IMR-90 (cell line): Measurements from ENCODE around the gene BLTP3B.

Experiments
- CEBPB ChIP-seq: IDR thresholded peaks from 2 replicates; pipeline ENCODE4 v1.6.1; 2012; ENCODE audit warnings: low read depth, low read length, improper control_type of control experiment
- CHD1 ChIP-seq: IDR thresholded peaks from 2 replicates; pipeline ENCODE4 v1.6.1; 2012; ENCODE audit warnings: low read depth, low read length, improper control_type of control experiment
- CTCF ChIP-seq: conservative IDR thresholded peaks from 2 replicates; pipeline ENCODE4 v1.5.1; 2012; ENCODE audit warnings: mild to moderate bottlenecking, low read depth, low read length, improper control_type of control experiment
- ELK1 ChIP-seq: fragments of 150-350 bp; IDR thresholded peaks from 2 replicates; pipeline ENCODE4 v1.6.1; 2016; ENCODE audit warnings: low read depth, mild to moderate bottlenecking, low read length, moderate library complexity, borderline replicate concordance
- FOS ChIP-seq: fragments of 150-350 bp; IDR thresholded peaks from 2 replicates; pipeline ENCODE4 v1.6.1; 2016; ENCODE audit warnings: low read depth, low read length
- MAZ ChIP-seq: IDR thresholded peaks from 2 replicates; pipeline ENCODE4 v1.6.1; 2012; ENCODE audit warnings: low read depth, mild to moderate bottlenecking, low read length, improper control_type of control experiment, moderate library complexity, borderline replicate concordance
- MXI1 ChIP-seq: IDR thresholded peaks from 2 replicates; pipeline ENCODE4 v1.6.1; 2012; ENCODE audit warnings: low read depth, mild to moderate bottlenecking, low read length, moderate library complexity, borderline replicate concordance
- NFE2L2 ChIP-seq: fragments of 150-350 bp; IDR thresholded peaks from 2 replicates; pipeline ENCODE4 v1.6.1; 2016; ENCODE audit warnings: low read depth, mild to moderate bottlenecking, low read length
- POLR2A ChIP-seq: IDR thresholded peaks from 2 replicates; pipeline ENCODE4 v1.6.1; 2012; ENCODE audit warnings: mild to moderate bottlenecking, low read depth, low read length
- RAD21 ChIP-seq: IDR thresholded peaks from 2 replicates; pipeline ENCODE4 v1.6.1; 2012; ENCODE audit warnings: low read length, improper control_type of control experiment
- RCOR1 ChIP-seq: IDR thresholded peaks from 2 replicates; pipeline ENCODE4 v1.6.1; 2012; ENCODE audit warnings: mild to moderate bottlenecking, low read length, improper control_type of control experiment; ENCODE audit not compliant: insufficient replicate concordance
- RFX5 ChIP-seq: IDR thresholded peaks from 2 replicates; pipeline ENCODE4 v1.8.0; 2012; ENCODE audit warnings: low read depth, mild to moderate bottlenecking, low read length, moderate library complexity
- SMC3 ChIP-seq: fragments of 150-350 bp; IDR thresholded peaks from 2 replicates; pipeline ENCODE4 v1.6.1; 2016; ENCODE audit warnings: low read depth, mild to moderate bottlenecking, antibody characterized with exemption, low read length, moderate library complexity
- USF2 ChIP-seq: fragments of 150-350 bp; IDR thresholded peaks from 2 replicates; pipeline ENCODE4 v1.6.1; 2017; ENCODE audit warnings: mild to moderate bottlenecking, antibody characterized with exemption, low read length, low read depth

GRCh38 chr12:100157427-100157821 is 14.8 kb upstream of the BLTP3B start:
- no peak for TF ChIP-seq RAD21
- TF ChIP-seq POLR2A: no peak
- no peak for TF ChIP-seq CTCF
- TF ChIP-seq RFX5: no peak
- TF ChIP-seq FOS: no peak
- no peak for TF ChIP-seq SMC3
- TF ChIP-seq CHD1: no peak
- no peak for TF ChIP-seq MXI1
- TF ChIP-seq USF2: no peak
- no peak for TF ChIP-seq ELK1
- TF ChIP-seq RCOR1: no peak
- no peak for TF ChIP-seq CEBPB
- TF ChIP-seq MAZ: no peak
- no peak for TF ChIP-seq NFE2L2
